Neural crest cell (in vitro differentiated cells): ENCODE data around the gene CAPN13. TPM values are rescaled to one million over a fixed set of nuclear protein-coding genes. Genes with fewer than 3 reads are reported as not detected.

Source experiments
- DNase-seq: peaks from one replicate; pipeline ENCODE4 v3.0.0; 2021; ENCODE audit warnings: low read depth, mixed read lengths, low spot score
- H3K27ac Mint-ChIP-seq: one replicate; pipeline ENCODE4 v1.8.0; 2021; ENCODE audit warnings: mild to moderate bottlenecking, mixed read lengths; ENCODE audit not compliant: unreplicated experiment
- H3K27me3 Mint-ChIP-seq: 2 replicates; pipeline ENCODE4 v1.8.0; 2021; ENCODE audit warnings: low read depth, mild to moderate bottlenecking, mixed read lengths
- H3K36me3 Mint-ChIP-seq: 2 replicates; pipeline ENCODE4 v1.8.0; 2021; ENCODE audit warnings: low read depth, mild to moderate bottlenecking, mixed read lengths
- H3K4me1 Mint-ChIP-seq: 2 replicates; pipeline ENCODE4 v1.8.0; 2021; ENCODE audit warnings: mixed read lengths
- H3K4me3 Mint-ChIP-seq: one replicate; pipeline ENCODE4 v1.8.0; 2021; ENCODE audit warnings: mild to moderate bottlenecking, mixed read lengths
- H3K9me3 Mint-ChIP-seq: 2 replicates; pipeline ENCODE4 v1.8.0; 2021; ENCODE audit warnings: mixed read lengths
- total RNA-seq: library from RNA; stranded (reverse); gene quantifications from 2 replicates; pipeline ENCODE4 v1.2.1, GENCODE V29; 2021
- TF ChIP-seq, protein P1 (sequence below): fragments of 200-600 bp; sonication (generic); conservative IDR thresholded peaks from 2 replicates; pipeline ENCODE4 v1.5.0; 2021; ENCODE audit warnings: antibody characterized with exemption, mild to moderate bottlenecking

The CAPN13 gene
- total RNA-seq, 1 donor from 2014 or later, result not detected

DNA sequence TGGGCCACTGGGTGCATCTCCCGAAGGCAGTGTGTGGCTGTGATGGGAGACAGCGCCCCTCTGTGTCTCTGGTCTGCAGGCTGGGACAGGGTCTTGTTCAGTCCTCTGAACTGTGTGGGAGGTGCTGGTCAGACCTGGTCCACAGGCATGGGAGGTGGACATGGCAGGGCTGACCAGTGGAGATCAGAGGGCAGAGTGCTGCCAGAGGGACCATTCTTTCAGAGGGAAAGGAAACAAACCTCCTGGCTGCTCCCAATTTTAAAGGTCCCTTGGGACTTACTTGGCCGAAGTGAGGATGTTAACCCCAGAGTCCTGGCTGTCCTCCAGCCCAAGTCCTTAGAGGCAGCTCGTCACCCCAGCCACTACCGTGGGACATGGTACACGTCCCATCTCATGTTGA is 4.0 kb downstream of the CAPN13 start:
- DNase-seq, result no peak
- Mint-ChIP-seq H3K27me3 (peaks cover 6% of the 10 kb centered on the region), H3K4me3 (no peak overlapping the region), H3K36me3 (no peaks in the 10 kb centered on the region), H3K27ac (no peak overlapping the region), H3K9me3 (no peaks in the 10 kb centered on the region), H3K4me1 (peaks cover 6% of the 10 kb centered on the region)
- TF ChIP-seq, protein P1, sequence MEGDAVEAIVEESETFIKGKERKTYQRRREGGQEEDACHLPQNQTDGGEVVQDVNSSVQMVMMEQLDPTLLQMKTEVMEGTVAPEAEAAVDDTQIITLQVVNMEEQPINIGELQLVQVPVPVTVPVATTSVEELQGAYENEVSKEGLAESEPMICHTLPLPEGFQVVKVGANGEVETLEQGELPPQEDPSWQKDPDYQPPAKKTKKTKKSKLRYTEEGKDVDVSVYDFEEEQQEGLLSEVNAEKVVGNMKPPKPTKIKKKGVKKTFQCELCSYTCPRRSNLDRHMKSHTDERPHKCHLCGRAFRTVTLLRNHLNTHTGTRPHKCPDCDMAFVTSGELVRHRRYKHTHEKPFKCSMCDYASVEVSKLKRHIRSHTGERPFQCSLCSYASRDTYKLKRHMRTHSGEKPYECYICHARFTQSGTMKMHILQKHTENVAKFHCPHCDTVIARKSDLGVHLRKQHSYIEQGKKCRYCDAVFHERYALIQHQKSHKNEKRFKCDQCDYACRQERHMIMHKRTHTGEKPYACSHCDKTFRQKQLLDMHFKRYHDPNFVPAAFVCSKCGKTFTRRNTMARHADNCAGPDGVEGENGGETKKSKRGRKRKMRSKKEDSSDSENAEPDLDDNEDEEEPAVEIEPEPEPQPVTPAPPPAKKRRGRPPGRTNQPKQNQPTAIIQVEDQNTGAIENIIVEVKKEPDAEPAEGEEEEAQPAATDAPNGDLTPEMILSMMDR, result no peak

DNA sequence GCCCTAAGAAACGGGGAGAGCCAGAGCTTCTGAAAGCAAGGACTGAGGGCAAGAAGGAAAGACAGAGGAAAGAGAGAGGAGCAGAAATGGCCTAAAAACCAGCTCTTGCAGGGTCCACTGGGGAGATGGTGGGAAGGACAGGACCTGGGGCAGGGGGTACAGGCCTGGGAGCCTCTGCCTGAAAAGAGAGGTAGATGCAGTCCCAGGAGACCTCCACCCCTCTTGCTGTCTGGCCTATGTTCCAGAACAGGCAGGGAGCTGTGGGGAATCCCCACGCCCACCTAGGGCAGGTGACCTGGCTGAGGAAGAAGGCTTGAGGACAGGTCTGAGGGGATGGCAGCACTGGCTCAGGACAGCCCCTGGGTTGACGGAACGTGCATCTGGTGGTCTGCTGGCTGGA is 4.6 kb downstream of the CAPN13 start:
- Mint-ChIP-seq H3K36me3 (no peaks in the 10 kb centered on the region), H3K9me3 (no peaks in the 10 kb centered on the region), H3K4me1 (peaks cover 7% of the 10 kb centered on the region), H3K4me3 (no peak overlapping the region), H3K27ac (no peak overlapping the region), H3K27me3 (peaks cover 1% of the 10 kb centered on the region)
- DNase-seq, result no peak
- TF ChIP-seq, protein P1, result no peak

DNA sequence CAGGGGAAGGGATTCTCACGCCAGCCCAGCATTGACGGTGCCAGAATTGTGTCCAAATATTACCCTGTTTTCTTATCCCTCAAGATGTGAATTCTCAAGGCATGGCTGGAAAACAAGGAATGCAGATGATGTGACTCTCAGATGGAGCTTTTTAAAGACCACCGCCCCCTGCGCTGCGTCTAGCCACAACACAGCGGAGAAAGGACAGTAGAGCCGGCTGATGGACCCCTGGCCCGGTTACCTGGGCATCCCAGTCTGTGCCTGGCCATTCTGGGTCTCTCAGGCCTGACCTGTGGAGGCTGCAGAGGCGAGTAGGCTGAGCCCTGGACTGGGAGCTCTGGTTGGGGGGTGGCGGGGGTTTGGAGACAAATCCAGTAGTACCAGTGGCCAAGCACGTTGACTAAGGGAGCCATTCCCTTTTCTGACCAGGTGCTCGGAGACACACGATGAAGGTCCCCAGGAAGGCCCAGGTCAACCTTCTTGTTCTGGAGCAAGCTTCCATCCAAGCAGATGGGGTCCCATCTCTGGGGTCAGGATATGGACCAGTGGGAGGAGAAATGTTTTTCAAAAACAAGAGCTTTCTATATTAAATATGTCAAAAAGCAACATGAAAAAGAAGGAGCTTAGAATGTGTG is 5.3 kb downstream of the CAPN13 start:
- Mint-ChIP-seq H3K4me1 (peaks cover 7% of the 10 kb centered on the region), H3K27me3 (no peaks in the 10 kb centered on the region), H3K27ac (peak overlapping the region; percentile 35), H3K4me3 (no peak overlapping the region), H3K9me3 (no peaks in the 10 kb centered on the region), H3K36me3 (no peaks in the 10 kb centered on the region)
- TF ChIP-seq, protein P1, result no peak
- DNase-seq, result no peak

DNA sequence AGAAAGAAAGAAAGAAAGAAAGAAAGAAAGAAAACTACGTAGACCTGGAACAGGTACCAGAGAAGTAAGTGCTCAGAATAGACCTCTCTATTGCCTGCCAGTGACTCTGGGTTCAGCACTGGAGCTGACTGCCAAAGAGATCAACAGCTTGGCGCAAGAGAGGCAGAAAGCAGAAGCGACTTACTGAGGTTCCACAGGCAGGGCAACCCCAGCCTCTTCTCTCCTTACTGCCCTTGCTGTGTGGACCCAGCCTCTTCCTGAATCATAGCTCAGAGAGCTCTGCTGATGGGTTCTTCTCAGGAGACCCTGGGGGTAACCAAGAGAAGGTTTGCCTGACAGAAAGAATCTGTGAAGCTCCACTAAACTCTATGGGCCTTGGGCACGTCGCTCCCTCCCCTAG is 7.1 kb downstream of the CAPN13 start:
- Mint-ChIP-seq H3K9me3 (no peaks in the 10 kb centered on the region), H3K27me3 (no peaks in the 10 kb centered on the region), H3K4me1 (peaks cover 7% of the 10 kb centered on the region), H3K27ac (peak overlapping the region; percentile 65), H3K36me3 (no peaks in the 10 kb centered on the region), H3K4me3 (no peak overlapping the region)
- no peak for DNase-seq
- TF ChIP-seq, protein P1, result no peak

DNA sequence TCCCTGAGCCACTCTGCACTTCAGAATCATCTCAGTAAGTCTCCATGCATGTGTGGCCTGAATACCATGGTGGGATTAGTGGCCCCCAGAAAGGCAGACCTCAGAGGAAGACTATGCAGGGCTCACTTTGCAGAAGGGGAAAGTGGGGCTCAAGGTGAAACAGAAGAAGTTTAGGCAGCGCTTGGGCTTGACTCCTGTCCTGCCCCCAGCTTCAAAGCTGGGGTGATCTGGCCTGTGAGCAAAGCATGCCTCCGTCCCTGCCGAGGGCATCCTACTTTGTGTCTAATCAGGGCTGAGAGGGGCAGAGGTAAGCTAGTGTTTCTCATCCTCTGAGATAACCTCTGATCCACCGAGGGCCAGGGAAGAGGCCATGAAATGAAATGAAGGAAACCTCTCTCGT is 7.9 kb downstream of the CAPN13 start:
- H3K36me3 Mint-ChIP-seq, result no peaks in the 10 kb centered on the region
- no peaks in the 10 kb centered on the region for H3K9me3 Mint-ChIP-seq
- no peaks in the 10 kb centered on the region for H3K27me3 Mint-ChIP-seq
- no peak overlapping the region for H3K4me3 Mint-ChIP-seq
- peaks cover 7% of the 10 kb centered on the region for H3K4me1 Mint-ChIP-seq
- no peak overlapping the region for H3K27ac Mint-ChIP-seq
- no peak for DNase-seq
- TF ChIP-seq, protein P1, result no peak
